NT2/D1 (cell line): ENCODE data around the gene CCL1.

Source experiments
- DNase-seq: peaks from one replicate; pipeline ENCODE4 v3.0.0-alpha.2; 2011; ENCODE audit warnings: low read depth, low spot score
- H3K27me3 ChIP-seq: 2 replicates; pipeline ENCODE4 v1.6.0; 2011; ENCODE audit warnings: mild to moderate bottlenecking; ENCODE audit not compliant: insufficient read length, insufficient read depth
- H3K36me3 ChIP-seq: 2 replicates; pipeline ENCODE4 v1.6.1; 2011; ENCODE audit warnings: mild to moderate bottlenecking, low read length, mixed read lengths; ENCODE audit not compliant: insufficient read depth, insufficient read length
- H3K4me1 ChIP-seq: 2 replicates; pipeline ENCODE4 v1.5.1; 2011; ENCODE audit not compliant: insufficient read depth, insufficient read length
- H3K4me3 ChIP-seq: 2 replicates; pipeline ENCODE4 v1.5.1; 2011; ENCODE audit warnings: low read depth; ENCODE audit not compliant: insufficient read length
- H3K9ac ChIP-seq: 2 replicates; pipeline ENCODE4 v1.6.0; 2011; ENCODE audit warnings: low read depth; ENCODE audit not compliant: insufficient read length
- H3K9me3 ChIP-seq: 2 replicates; pipeline ENCODE4 v1.5.1; 2011; ENCODE audit warnings: mild to moderate bottlenecking, low read length; ENCODE audit not compliant: insufficient read depth
- SUZ12 ChIP-seq: IDR thresholded peaks from 2 replicates; pipeline ENCODE4 v1.6.1; 2011; ENCODE audit not compliant: insufficient read length, insufficient read depth; ENCODE audit errors: extremely low read depth
- YY1 ChIP-seq: IDR thresholded peaks from 2 replicates; pipeline ENCODE4 v1.6.1; 2011; ENCODE audit not compliant: insufficient read length, insufficient read depth
- ZNF274 ChIP-seq: IDR thresholded peaks from 2 replicates; pipeline ENCODE4 v1.6.1; 2011; ENCODE audit warnings: mild to moderate bottlenecking, low read depth, low read length

Gene CCL1

DNA sequence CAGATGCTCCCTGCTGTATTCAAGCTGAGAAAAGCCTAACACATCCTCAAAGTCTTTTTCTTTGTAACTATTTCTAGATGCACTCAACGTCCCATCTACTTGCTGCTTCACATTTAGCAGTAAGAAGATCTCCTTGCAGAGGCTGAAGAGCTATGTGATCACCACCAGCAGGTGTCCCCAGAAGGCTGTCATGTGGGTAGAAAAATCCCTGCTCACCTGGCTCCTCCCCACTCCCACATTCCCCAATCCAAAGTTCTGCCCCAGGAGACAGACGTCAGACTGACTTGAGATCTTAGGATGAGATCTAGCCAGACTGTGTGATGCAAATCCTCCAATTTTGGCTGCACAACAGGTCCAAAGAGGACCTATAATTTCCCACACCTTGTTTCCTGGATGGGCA, 5.6 kb downstream of the CCL1 start:
- Histone ChIP-seq H3K4me1 (no peaks in the 10 kb centered on the region), H3K4me3 (no peak overlapping the region), H3K9me3 (no peaks in the 10 kb centered on the region), H3K9ac (no peak overlapping the region), H3K36me3 (no peaks in the 10 kb centered on the region), H3K27me3 (no peaks in the 10 kb centered on the region)
- no peak for TF ChIP-seq ZNF274
- no peak for TF ChIP-seq SUZ12
- TF ChIP-seq YY1: no peak
- DNase-seq: no peak

DNA sequence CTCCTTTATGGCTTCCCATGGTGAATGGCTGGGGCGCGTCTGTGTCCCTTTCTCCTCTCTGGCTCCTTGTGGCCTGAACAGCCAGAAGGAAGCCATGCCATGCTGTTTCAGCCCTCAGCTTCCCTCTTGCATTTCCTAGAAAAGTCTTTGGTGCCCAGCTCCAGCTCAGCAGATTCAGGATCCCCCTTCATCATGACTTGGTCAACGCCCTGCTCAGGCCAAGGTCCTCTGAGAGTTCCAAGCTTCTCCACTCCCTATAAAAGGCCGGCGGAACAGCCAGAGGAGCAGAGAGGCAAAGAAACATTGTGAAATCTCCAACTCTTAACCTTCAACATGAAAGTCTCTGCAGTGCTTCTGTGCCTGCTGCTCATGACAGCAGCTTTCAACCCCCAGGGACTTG, 6.8 kb downstream of the CCL1 start, which contains the start of gene CCL13:
CCL13 (plus strand) TSS at position 287 of the 400 bp plus-strand sequence; CDS start at position 334, 47 bp downstream.
- no peak within 1 kb of the TSS for H3K9ac ChIP-seq
- H3K9me3 ChIP-seq: no peaks in the 10 kb centered on the region
- no peak for DNase-seq
- no peaks in the 10 kb centered on the region for H3K4me1 ChIP-seq
- no peak within 1 kb of the TSS for H3K4me3 ChIP-seq
- H3K36me3 ChIP-seq: no peaks in the 10 kb centered on the region
- no peaks in the 10 kb centered on the region for H3K27me3 ChIP-seq
- TF ChIP-seq YY1: no peak
- TF ChIP-seq SUZ12: no peak
- no peak for TF ChIP-seq ZNF274

DNA sequence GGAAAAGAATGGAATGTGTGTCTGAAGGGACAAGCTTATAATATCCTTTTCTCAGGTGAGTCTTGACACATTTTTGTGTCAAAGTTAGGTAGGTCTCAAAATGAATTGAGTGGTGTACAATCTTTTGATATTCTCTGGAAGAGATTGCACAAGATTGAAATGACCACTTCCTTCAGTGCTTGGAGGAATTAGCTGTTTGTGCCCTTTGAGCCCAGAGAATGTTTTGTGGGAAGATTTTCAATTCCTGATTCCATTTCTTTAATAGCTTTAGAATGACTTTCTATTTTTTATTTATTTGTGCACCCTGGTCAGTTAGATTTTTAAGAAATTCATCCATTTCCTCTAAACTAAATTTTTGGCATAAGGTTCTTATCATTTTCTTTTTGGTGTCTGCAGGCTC, 8.4 kb downstream of the CCL1 start:
- Histone ChIP-seq H3K4me1 (no peaks in the 10 kb centered on the region), H3K27me3 (no peaks in the 10 kb centered on the region), H3K4me3 (no peak overlapping the region), H3K9ac (no peak overlapping the region), H3K9me3 (no peaks in the 10 kb centered on the region), H3K36me3 (no peaks in the 10 kb centered on the region)
- TF ChIP-seq ZNF274 (no peak), SUZ12 (no peak), YY1 (no peak)
- DNase-seq: no peak

DNA sequence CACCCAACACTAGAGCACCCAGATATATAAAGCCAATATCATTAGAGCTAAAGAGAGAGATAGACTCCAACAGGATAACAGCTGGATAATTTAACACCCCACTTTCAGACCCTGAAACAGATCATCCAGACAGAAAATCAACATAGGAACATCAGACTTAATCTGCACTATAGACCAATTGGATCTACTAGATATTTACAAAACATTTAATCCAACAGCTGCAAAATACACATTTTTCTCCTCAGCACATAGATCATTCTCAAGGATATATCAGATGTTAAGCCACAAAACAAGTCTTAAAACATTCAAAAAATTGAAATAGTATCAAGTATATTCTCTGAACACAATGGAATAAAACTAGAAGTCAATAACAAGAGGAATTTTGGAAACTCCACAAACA, 10.8 kb downstream of the CCL1 start:
- H3K4me1 ChIP-seq: no peaks in the 10 kb centered on the region
- H3K9ac ChIP-seq: no peak overlapping the region
- no peak overlapping the region for H3K4me3 ChIP-seq
- TF ChIP-seq YY1: no peak
- no peak for TF ChIP-seq ZNF274
- no peak for TF ChIP-seq SUZ12
- H3K36me3 ChIP-seq: no peaks in the 10 kb centered on the region
- no peaks in the 10 kb centered on the region for H3K27me3 ChIP-seq
- DNase-seq: no peak
- H3K9me3 ChIP-seq: no peaks in the 10 kb centered on the region

DNA sequence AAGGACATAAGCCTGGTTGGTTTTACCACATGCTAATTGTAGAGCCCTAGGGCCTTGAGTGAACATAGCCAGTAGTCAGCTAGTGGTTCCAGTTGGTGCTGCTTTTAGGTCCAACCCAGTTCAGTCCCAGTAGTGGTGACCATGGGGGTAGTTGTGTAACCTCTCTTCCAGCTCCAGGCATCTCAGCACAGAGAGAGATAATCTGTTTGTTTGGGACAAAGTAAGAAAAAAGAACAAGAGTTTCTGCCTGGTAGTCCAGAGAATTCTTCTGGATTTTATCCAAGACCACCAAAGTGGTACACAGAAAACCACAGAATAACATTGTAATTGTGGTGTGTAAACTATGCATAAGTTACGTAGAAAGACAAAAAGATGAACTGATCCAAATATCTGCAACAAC, 11.9 kb downstream of the CCL1 start:
- Histone ChIP-seq H3K9me3 (no peaks in the 10 kb centered on the region), H3K36me3 (no peaks in the 10 kb centered on the region), H3K4me1 (no peaks in the 10 kb centered on the region), H3K4me3 (no peak overlapping the region), H3K9ac (no peak overlapping the region), H3K27me3 (no peaks in the 10 kb centered on the region)
- TF ChIP-seq SUZ12: no peak
- no peak for TF ChIP-seq YY1
- no peak for TF ChIP-seq ZNF274
- no peak for DNase-seq

DNA sequence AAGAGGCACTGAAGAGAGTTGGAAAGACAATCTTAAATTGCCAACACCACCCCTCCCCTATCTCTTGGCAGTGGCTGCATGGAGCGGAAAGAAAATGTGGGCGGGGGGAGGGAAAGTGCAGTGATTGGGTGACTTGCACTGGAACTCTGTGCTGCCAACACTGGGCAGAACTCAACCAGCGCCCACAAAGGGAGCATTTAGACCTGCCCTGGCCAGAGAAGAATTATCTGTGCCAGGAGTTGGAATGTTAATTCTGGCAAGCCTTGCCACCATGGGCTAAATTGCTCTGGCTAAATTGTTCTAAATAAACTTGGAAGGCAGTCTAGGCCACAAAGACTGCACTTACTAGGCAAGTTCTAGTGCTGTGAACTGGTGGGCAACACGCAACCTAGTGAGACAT, 13.3 kb downstream of the CCL1 start:
- H3K4me1 ChIP-seq: no peaks in the 10 kb centered on the region
- TF ChIP-seq SUZ12: no peak
- no peaks in the 10 kb centered on the region for H3K36me3 ChIP-seq
- no peaks in the 10 kb centered on the region for H3K9me3 ChIP-seq
- DNase-seq: no peak
- H3K27me3 ChIP-seq: no peaks in the 10 kb centered on the region
- H3K4me3 ChIP-seq: no peak overlapping the region
- H3K9ac ChIP-seq: no peak overlapping the region

DNA sequence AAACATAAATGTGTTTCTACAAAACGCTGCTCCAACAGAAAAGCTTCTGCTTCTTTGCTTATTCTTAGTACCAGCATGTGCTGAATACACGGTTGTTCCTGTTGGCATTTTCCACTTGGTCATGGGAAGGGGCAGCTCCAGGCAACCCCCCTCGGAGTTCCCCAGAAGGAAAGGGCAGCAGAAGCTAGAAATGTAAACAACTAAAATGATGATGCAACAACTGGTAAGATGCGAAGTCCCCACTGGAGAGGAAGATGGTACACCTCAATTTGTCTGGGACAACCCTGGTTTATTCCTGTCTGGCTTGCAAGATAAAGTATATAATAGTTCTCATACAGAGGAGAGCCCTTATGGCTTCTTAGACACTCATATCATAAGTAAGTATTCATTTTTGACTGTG, 16.0 kb downstream of the CCL1 start:
- DNase-seq: no peak
- H3K9me3 ChIP-seq: no peaks in the 10 kb centered on the region
- no peaks in the 10 kb centered on the region for H3K36me3 ChIP-seq
- H3K4me1 ChIP-seq: no peaks in the 10 kb centered on the region
- no peak overlapping the region for H3K9ac ChIP-seq
- H3K4me3 ChIP-seq: no peak overlapping the region
- no peaks in the 10 kb centered on the region for H3K27me3 ChIP-seq
- TF ChIP-seq SUZ12 (no peak), ZNF274 (no peak), YY1 (no peak)

DNA sequence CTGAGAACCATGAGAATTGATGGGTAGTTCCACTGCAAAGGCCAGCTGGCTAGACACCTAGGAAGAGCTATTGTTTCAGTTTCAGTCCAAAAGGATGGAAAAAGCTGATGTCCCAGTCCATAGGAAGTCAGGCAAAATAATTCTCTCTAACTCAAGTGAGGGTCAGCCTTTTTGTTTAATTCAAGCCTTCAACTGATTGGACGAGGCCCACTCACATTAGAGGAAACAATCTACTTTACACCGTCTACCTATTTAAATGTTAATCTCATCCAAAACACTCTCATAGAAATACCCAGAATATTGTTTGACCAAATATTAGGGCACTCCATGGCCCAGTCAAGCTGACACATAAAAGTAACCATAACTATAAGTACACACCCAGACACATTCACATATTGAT, 21.1 kb downstream of the CCL1 start:
- DNase-seq: no peak
- TF ChIP-seq ZNF274 (no peak), SUZ12 (no peak), YY1 (no peak)
- Histone ChIP-seq H3K9ac (no peak overlapping the region), H3K36me3 (no peaks in the 10 kb centered on the region), H3K4me3 (no peak overlapping the region), H3K9me3 (no peaks in the 10 kb centered on the region), H3K27me3 (no peaks in the 10 kb centered on the region), H3K4me1 (no peaks in the 10 kb centered on the region)
